Measurements from ENCODE around the gene RASL10A.

The RASL10A gene

DNA sequence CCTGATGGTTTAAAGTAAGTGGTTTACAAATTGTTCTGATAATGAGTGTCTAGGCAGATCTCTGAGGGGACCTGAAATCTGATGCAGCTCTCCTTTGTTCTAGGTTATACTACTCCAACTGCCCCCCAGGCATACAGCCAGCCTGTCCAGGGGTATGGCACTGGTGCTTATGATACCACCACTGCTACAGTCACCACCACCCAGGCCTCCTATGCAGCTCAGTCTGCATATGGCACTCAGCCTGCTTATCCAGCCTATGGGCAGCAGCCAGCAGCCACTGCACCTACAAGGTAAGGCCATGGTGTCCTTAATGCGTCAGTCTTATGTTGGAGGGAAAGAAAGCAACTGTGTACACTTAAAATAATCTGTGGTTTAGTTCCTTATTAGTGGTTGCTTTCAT lies 37.6 kb downstream of the RASL10A start:
- TF ChIP-seq OSR1 (CRISPR knock-in tag; IDR thresholded peaks at IDR 0.05) (no peak), SNAI2 (CRISPR knock-in tag; IDR thresholded peaks at IDR 0.05) (no peak), ESRRG (CRISPR knock-in tag; IDR thresholded peaks at IDR 0.05) (no peak), BACH2 (CRISPR knock-in tag; IDR thresholded peaks at IDR 0.05; ENCODE audit: borderline replicate concordance) (no peak), ZFP3 (CRISPR knock-in tag; IDR thresholded peaks at IDR 0.05) (no peak), ZNF565 (CRISPR knock-in tag; conservative IDR thresholded peaks at IDR 0.05; ENCODE audit: low read depth) (no peak), ARNTL (CRISPR knock-in tag; IDR thresholded peaks at IDR 0.05; ENCODE audit: borderline replicate concordance, low read depth) (no peak), ZNF70 (CRISPR knock-in tag; IDR thresholded peaks at IDR 0.05) (no peak), ISL1 (CRISPR knock-in tag; IDR thresholded peaks at IDR 0.05) (no peak), GLIS3 (CRISPR knock-in tag; IDR thresholded peaks at IDR 0.05) (no peak)
- TF ChIP-seq, protein P1, sequence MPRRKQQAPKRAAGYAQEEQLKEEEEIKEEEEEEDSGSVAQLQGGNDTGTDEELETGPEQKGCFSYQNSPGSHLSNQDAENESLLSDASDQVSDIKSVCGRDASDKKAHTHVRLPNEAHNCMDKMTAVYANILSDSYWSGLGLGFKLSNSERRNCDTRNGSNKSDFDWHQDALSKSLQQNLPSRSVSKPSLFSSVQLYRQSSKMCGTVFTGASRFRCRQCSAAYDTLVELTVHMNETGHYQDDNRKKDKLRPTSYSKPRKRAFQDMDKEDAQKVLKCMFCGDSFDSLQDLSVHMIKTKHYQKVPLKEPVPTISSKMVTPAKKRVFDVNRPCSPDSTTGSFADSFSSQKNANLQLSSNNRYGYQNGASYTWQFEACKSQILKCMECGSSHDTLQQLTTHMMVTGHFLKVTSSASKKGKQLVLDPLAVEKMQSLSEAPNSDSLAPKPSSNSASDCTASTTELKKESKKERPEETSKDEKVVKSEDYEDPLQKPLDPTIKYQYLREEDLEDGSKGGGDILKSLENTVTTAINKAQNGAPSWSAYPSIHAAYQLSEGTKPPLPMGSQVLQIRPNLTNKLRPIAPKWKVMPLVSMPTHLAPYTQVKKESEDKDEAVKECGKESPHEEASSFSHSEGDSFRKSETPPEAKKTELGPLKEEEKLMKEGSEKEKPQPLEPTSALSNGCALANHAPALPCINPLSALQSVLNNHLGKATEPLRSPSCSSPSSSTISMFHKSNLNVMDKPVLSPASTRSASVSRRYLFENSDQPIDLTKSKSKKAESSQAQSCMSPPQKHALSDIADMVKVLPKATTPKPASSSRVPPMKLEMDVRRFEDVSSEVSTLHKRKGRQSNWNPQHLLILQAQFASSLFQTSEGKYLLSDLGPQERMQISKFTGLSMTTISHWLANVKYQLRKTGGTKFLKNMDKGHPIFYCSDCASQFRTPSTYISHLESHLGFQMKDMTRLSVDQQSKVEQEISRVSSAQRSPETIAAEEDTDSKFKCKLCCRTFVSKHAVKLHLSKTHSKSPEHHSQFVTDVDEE (CRISPR knock-in tag; IDR thresholded peaks at IDR 0.05), result no peak
- TF ChIP-seq, protein P2, sequence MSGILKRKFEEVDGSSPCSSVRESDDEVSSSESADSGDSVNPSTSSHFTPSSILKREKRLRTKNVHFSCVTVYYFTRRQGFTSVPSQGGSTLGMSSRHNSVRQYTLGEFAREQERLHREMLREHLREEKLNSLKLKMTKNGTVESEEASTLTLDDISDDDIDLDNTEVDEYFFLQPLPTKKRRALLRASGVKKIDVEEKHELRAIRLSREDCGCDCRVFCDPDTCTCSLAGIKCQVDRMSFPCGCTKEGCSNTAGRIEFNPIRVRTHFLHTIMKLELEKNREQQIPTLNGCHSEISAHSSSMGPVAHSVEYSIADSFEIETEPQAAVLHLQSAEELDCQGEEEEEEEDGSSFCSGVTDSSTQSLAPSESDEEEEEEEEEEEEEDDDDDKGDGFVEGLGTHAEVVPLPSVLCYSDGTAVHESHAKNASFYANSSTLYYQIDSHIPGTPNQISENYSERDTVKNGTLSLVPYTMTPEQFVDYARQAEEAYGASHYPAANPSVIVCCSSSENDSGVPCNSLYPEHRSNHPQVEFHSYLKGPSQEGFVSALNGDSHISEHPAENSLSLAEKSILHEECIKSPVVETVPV (CRISPR knock-in tag; IDR thresholded peaks at IDR 0.05), result no peak
- no peak for ATAC-seq

DNA sequence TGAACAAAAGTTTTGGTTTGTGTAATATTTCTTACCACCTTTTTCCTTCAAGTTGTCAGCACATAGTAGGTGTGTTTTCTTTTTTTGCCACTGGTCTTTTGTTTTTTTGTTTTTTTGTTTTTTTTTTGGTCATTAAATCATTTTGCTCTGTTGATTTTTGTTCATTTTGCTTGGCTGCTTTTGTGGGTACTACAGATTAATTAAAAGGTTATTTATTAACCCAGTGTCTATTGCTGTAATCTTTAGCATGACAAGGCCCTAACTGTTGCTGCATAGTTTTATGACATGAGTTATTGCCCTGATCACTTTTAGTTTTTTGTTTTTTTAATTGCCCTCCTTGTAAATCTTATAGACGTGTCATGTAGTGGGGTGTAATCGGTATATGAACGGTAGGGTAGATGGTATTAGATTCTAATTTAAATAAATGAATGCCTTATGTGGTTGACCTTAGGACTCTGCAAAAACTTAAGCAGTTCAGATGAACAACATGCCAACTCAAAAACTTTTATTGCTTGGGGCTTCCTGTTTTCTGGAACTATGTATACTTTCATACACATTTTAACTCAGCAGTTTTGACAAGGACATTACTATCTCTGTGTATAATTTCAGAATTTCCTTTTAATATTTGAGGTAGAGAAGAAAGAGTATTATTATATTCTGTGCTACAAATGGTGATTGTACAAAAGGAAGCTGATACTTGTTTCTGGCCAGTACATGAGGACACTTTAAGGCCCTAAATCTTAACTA lies 39.5 kb downstream of the RASL10A start:
- ATAC-seq, result no peak

DNA sequence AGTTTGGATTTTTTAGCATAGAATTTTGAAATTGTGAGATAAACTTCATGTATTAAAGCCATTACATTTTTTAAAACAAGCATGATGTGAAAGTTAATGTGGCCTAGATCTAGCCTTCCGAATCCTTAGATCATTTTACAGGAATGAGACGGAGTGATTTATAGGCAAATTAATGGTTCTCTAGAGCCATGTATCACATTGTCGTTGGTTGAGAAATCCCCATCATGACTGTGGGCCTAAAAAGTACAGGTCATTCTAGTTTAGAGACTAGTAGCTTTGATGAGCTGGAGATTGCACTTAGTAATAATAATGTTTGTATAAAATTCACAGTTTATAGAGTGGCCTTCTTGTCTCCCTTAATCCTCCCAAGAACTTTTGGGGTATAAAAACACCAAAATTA lies 40.3 kb downstream of the RASL10A start:
- no peak for ATAC-seq
- TF ChIP-seq, protein P2 (CRISPR knock-in tag; IDR thresholded peaks at IDR 0.05), result 0 out of 2 replicates have a peak, but pooled peaks have one; percentile 10
- no peak for TF ChIP-seq ZNF565 (CRISPR knock-in tag; conservative IDR thresholded peaks at IDR 0.05; ENCODE audit: low read depth)

More for the DNA sequence above, 39.5 kb downstream of the RASL10A start:
- TF ChIP-seq, protein P3, sequence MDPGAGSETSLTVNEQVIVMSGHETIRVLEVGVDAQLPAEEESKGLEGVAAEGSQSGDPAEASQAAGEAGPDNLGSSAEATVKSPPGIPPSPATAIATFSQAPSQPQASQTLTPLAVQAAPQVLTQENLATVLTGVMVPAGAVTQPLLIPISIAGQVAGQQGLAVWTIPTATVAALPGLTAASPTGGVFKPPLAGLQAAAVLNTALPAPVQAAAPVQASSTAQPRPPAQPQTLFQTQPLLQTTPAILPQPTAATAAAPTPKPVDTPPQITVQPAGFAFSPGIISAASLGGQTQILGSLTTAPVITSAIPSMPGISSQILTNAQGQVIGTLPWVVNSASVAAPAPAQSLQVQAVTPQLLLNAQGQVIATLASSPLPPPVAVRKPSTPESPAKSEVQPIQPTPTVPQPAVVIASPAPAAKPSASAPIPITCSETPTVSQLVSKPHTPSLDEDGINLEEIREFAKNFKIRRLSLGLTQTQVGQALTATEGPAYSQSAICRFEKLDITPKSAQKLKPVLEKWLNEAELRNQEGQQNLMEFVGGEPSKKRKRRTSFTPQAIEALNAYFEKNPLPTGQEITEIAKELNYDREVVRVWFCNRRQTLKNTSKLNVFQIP (CRISPR knock-in tag; IDR thresholded peaks at IDR 0.05; ENCODE audit: borderline replicate concordance, low read depth), result no peak
- no peak for TF ChIP-seq ISL1 (CRISPR knock-in tag; IDR thresholded peaks at IDR 0.05)
- TF ChIP-seq TCF4 (CRISPR knock-in tag; IDR thresholded peaks at IDR 0.05; ENCODE audit: borderline replicate concordance), result no peak
- TF ChIP-seq GLIS3 (CRISPR knock-in tag; IDR thresholded peaks at IDR 0.05), result no peak
- TF ChIP-seq ZFP30 (CRISPR knock-in tag; IDR thresholded peaks at IDR 0.05), result no peak
- TF ChIP-seq RARB (CRISPR knock-in tag; IDR thresholded peaks at IDR 0.05), result no peak

DNA sequence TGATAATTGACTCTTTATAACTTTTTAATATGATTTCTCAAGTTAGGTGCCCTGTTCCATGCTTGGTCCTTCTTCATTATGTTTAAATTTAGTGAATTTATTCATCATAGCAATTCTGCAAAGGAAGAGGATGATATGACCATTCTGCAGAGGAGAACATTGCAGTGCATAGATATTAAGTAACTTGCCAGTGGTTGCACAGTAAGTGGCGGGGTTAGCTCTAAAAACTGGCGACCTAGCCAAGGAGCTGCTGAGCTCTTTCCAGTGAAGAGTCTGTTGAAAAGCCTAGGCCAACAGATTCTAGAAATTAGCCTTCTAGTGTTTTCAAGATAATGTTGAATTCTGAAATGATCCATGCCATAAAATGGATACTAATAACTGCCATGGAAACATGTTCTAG lies 42.9 kb downstream of the RASL10A start:
- TF ChIP-seq PPARA (CRISPR knock-in tag; IDR thresholded peaks at IDR 0.05; ENCODE audit: borderline replicate concordance) (no peak), BACH2 (CRISPR knock-in tag; IDR thresholded peaks at IDR 0.05; ENCODE audit: borderline replicate concordance) (no peak), CSDC2 (CRISPR knock-in tag; IDR thresholded peaks at IDR 0.05) (no peak)
- no peak for ATAC-seq
